A549 (cell line): ENCODE results near the gene SETD7.

Source experiments
- NR3C1 ChIP-seq: fragments of >200 bp; sonication (Bioruptor Twin); formaldehyde crosslinking; IDR thresholded peaks from 3 replicates; pipeline ENCODE4 v1.6.1; 2017
- PHF8 ChIP-seq: fragments of 200-600 bp; sonication (generic); IDR thresholded peaks from 2 replicates; pipeline ENCODE4 v1.6.1; 2016; ENCODE audit warnings: low read depth, mild to moderate bottlenecking, antibody characterized with exemption, moderate library complexity, borderline replicate concordance
- POLR2A ChIP-seq: IDR thresholded peaks from 2 replicates; pipeline ENCODE4 v1.6.1; 2012; ENCODE audit warnings: mild to moderate bottlenecking, low read length
- POLR2AphosphoS2 ChIP-seq: conservative IDR thresholded peaks from 2 replicates; pipeline ENCODE4 v1.6.1; 2012; ENCODE audit warnings: low read length, improper control_type of control experiment, inconsistent platforms
- RFX5 ChIP-seq: fragments of 450-650 bp; IDR thresholded peaks from 2 replicates; pipeline ENCODE4 v1.7.1; 2014; ENCODE audit warnings: antibody characterized with exemption, mild to moderate bottlenecking, moderate library complexity
- TF ChIP-seq, protein P1 (sequence below): fragments of >200 bp; sonication (Bioruptor Twin); formaldehyde crosslinking; IDR thresholded peaks from 3 replicates; pipeline ENCODE4 v1.5.1; 2016

DNA sequence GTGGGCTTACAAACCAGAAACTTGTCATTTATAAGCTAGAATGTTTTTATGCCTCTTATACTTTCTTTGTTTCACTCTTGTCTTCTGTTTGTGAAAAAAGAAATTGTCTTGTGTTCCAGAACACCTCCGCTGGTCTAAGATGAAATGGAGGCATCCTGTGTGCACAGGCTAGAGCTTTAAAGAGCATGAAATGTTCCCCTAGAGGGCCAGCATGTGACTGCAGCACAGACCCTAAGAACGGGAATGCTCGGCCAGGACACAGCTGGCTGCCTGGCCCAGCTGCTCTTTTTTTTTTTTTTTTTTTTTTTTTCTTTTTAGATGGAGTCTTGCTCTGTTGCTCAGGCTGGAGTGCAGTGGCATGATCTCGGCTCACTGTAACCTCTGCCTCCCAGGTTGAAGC is 33.6 kb downstream of the SETD7 start:
- TF ChIP-seq NR3C1 = no peak
- no peak for TF ChIP-seq PHF8
- TF ChIP-seq, protein P1, sequence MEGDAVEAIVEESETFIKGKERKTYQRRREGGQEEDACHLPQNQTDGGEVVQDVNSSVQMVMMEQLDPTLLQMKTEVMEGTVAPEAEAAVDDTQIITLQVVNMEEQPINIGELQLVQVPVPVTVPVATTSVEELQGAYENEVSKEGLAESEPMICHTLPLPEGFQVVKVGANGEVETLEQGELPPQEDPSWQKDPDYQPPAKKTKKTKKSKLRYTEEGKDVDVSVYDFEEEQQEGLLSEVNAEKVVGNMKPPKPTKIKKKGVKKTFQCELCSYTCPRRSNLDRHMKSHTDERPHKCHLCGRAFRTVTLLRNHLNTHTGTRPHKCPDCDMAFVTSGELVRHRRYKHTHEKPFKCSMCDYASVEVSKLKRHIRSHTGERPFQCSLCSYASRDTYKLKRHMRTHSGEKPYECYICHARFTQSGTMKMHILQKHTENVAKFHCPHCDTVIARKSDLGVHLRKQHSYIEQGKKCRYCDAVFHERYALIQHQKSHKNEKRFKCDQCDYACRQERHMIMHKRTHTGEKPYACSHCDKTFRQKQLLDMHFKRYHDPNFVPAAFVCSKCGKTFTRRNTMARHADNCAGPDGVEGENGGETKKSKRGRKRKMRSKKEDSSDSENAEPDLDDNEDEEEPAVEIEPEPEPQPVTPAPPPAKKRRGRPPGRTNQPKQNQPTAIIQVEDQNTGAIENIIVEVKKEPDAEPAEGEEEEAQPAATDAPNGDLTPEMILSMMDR = no peak
- TF ChIP-seq RFX5 = no peak
- no peak for TF ChIP-seq POLR2A
- TF ChIP-seq POLR2AphosphoS2 = no peak
